ENCODE measurements around the gene DNAJA2.
A peak's percentile ranks its signal among the peaks of the same experiment; 100 is the strongest.

The DNAJA2 gene

DNA sequence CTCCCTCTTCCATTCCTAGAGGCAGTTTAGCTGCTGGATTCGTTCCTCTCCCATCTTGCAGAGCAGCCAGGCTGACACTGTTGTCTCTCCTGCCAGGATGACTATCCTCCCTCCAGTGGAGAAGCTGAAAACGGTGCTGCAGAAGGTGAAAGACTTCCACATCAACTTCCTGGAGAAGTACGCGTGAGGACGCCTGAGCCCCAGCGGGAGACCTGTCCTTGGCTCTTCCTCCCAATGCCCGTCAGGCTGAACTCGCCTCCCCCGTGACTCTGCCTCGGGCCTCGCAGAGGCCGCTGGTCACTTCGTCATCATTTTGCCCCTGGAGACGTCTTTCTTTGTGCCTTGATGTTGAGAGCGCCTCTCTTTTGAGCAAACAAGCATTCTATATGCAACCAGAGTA lies 44.7 kb downstream of the DNAJA2 start:
- no peak for DNase-seq (ENCODE audit: low read depth, low spot score)

DNA sequence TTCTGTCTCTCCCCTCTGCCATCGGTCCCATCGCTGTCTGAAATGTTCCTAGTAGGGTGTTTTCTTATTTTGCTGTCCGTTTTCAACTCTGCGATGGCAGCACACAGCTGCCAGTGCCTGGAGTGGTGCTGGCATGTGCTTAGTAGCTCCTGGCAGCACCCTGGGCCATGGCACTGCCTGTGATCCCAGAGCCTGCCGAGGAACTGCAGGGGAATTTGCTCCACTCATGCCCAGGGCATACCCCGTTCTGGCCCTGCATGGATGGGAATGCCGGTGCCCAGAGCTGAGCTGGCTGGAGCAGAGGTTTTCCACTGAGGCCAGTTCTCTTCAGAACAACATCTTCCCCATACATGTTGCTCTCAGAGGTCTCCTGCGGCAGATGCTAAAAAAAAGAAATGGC lies 46.2 kb downstream of the DNAJA2 start:
- no peak for DNase-seq (ENCODE audit: low read depth, low spot score)

DNA sequence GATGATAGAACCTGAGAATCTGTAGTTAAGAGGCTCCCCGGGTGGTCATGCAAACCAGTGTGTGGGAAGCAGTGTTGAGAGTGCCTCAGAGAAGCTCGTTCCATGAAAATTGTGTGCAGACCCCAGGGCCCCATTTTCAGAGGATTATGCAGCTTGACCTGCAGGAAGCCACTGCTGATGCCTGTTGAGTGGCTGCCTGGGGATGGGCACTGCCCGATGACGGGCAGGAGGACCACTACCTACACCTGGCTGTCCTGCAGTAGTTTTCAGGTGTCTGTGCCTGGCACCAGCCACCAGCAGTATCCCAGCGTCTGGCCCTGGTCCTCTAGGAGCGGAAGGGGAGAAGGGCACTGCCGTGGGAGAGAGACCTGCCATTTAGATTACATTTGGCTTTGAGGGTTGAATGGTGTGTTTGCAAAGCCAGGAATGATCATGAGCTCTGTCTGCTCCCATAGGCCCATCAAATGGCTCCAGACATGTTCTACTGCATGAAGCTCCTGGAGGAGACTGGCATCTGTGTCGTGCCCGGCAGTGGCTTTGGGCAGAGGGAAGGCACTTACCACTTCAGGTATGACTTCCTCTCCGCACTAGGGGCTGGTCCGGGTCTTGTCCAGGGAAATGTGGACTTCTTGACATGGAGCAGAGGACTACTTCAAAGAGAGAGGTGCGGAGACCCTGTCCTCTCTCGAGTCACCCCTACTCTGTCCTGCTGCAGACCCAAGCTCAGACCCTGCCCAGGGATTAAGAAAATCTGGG lies 46.8 kb downstream of the DNAJA2 start:
- DNase-seq (ENCODE audit: low read depth, low spot score) = no peak

DNA sequence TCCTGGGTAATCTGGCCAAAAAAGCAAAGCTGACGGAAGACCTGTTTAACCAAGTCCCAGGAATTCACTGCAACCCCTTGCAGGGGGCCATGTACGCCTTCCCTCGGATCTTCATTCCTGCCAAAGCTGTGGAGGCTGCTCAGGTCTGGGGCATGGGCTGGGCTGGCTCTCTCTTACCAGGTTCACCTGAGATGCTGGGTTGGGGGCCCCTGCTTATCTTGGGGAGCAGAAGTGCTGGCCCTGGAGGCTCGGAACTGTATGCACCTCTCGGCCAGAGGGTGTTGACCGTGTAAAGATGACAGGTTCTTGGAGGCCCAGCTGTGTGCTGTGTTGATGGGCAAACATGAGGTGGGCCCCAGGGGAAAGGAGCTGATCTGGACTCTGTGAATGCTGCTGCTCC lies 49.1 kb downstream of the DNAJA2 start:
- DNase-seq (ENCODE audit: low read depth, low spot score) = no peak

DNA sequence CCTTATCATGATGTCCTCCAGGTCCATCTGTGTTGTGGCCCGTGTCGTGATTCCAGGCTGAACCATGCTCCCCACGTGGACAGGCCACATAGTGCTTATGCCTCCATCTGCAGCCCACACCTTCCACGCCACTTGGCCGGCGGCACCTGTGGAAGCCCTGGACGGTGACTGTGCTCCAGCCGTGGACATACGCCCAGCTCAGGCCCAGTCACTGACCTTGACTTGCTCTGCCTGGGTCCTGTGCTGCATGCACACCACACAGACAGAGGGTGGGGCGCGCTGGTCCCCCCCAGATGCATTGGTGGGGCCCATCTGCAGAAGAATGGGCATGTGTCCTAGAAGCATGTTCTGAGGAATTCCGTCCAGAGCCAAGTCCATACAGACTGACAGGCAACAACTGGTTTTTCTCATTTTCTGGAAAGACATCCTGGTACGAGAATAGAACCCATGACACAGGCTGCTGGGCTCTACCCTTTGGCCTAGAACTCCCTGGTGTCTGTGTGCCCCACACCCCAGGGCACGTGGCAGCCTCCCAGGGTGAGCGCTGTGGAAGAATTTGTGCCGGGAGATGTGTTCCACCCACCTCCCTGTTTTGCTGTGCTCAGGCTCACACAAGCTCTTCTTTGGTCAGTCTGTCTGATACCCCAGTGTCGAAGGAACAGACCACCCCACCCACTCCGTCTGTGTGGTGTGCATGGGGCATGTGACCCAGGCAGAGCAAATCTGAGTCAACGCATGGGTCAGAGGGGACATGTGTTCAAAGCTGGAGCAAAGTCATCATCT lies 49.8 kb downstream of the DNAJA2 start:
- DNase-seq (ENCODE audit: low read depth, low spot score) = no peak

DNA sequence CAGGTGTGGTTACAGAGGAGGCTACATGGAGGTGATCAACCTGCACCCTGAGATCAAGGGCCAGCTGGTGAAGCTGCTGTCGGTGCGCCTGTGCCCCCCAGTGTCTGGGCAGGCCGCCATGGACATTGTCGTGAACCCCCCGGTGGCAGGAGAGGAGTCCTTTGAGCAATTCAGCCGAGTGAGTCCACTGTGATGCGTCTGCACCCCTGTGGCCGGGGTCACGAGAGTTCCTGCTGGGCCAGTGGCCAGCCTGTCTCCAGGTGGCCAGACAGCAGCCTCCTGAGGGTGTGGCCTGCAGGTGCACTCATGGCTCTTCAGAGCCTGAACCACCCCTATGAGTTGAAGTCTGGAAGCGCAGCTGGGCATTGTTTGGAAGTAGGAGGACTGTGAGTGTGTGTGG lies 51.2 kb downstream of the DNAJA2 start:
- no peak for DNase-seq (ENCODE audit: low read depth, low spot score)

DNA sequence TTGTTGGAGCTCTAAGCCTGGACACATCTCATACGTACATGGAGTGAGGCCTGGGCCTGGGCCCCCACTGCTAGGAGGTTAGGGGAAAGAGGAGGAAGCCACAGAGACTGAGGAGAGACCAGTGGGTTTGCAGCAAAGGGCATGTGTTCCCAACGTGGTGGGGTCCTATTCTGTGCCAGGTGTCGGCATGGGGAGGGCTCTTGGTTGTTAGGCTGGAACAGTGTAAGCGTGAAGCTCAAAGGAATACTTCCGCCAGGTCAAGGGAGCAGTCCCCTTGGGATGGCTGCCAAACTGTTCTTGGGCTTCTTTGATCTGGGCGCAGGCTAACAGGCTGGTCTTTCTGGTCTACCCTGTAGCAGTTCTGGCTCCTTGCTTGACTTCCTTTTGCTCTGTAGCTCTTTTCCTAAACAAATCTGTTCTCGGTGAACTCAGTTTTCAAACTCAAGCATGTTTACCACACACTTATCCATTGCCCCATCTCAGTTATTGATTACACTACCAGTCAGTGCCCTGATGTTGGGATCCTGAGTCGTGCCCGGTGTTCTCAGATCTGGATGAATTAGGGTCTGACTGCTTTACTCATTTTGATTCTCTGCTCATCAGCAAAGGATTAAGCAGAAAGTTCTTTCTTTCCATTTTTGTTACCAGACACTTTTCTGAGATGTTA lies 52.9 kb downstream of the DNAJA2 start:
- no peak for DNase-seq (ENCODE audit: low read depth, low spot score)

DNA sequence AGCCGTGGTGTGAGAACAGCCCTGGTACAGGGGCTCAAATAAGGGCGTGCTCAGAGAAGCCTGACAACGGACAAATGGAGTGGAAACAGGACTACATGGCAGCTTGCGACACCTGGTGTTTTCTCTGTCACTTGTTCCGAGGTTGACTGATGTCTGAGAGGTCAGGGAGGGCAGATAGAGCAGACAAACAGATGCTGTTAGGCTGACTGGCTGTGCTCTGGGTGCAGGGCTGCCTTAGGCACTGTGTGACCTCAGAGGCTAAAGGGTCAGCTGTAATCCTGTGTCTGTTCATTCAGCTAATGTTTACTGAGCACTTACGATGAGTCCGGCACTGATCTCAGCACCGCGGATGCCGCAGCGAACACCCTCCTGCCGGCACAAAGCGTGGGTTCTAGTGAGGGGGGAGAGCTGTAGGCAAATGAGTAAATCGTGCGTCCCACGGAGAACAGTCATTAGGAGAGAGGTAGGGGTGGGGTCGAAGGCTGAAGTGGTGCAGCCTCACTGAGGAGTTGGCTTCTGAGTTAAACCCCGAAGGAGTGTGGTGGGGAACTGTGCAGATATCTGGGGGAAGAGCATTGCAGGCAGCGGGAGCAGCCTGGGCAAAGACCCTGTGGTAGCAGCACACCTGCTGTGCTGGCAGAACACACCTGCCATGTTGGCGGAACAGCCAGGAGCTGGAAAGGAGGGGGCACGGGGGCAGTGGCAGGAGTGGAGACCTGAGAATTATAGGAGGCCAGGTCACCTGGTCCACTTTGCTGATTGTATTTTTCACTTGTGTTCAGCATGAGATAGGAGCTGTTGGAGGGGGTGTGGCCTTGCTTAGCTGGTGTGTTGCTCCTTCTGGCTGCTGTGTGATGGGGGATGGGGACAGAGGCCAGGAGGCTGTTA lies 54.3 kb downstream of the DNAJA2 start:
- DNase-seq (ENCODE audit: low read depth, low spot score) = no peak

DNA sequence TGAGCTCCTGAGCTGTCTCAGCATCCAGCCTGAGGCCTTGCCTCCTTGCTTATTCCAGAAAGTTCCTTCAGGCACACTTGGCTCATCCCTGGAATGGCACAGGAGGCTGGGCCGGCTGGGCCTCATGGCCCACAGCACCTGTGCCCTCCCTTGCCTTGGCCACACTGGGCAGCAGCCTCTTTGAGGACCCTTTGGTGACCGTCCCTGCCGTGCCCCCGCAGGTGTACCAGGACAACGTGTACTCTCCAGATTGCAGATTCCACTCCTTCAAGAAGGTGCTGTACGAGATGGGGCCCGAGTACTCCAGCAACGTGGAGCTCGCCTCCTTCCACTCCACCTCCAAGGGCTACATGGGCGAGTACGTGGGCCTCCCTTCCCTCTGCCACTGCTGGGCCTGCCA lies 55.1 kb downstream of the DNAJA2 start:
- DNase-seq (ENCODE audit: low read depth, low spot score) = no peak

DNA sequence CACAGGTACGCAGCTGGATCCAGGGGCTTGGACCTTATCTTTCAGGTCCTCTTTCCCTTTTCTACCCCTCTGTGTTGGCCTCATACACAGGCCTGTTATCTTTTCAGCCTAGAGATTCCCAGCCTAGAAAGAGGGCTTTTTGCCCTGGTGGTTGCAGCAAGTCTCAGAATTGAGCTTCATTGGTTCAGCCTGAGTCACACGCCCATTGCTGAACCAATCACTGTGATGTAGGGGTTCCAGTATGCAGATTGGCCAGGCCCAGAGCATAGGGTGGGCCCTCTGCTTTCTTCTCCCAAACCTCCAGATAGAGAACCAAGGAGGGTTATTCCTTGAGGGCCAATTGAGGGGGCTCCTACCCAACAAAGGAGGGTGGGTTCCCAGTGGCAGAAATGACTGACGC lies 56.5 kb downstream of the DNAJA2 start:
- no peak for DNase-seq (ENCODE audit: low read depth, low spot score)

DNA sequence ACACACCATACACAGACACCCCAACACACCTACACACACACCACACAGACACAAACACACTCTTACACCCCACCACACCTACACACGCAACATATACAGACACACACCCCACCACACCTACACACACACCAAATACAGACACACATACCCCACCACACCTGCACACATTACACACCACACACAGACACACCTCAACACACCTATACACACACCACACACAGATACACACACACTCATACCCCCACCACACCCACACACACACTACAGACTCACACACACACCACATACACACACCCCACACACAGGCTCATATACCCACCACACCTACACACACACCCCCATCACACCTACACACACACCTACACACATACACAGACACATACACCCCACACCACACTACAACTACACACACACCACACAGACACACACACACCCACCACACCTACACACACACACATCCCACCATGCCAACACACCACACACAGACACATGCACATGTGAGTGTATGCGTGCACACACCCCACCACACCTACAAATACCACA lies 57.9 kb downstream of the DNAJA2 start:
- DNase-seq (ENCODE audit: low read depth, low spot score) = no peak

DNA sequence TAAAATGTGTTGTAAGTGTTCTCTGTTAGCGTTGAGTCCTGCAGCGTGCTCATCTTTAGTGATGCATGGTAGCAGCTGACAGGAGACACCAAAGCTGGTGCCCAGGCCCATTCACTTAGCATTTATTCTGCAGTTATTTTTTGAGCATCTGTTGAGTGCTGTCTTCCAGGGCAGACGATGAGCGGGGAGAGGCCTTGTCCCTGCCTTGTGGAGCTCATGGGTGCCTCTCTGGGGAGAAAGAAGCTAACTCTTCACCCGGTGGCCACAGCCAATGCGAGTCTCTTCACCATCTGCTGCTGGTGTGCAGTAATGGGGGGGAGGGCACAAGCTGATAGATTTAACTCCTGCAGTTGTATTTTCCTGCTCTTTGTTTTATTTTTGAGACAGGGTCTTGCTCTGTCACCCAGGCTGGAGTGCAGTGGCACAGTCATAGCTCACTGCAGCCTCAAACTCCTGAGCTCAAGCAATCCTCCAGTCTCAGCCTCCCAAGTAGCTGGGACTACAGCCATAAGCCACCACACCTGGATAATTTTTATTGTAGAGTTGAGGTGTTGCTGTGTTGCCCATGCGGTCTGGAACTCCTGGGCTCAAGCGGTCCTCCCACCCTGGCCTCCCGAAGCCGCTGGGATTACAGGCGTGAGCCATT lies 58.8 kb downstream of the DNAJA2 start:
- DNase-seq (ENCODE audit: low read depth, low spot score) = no peak

DNA sequence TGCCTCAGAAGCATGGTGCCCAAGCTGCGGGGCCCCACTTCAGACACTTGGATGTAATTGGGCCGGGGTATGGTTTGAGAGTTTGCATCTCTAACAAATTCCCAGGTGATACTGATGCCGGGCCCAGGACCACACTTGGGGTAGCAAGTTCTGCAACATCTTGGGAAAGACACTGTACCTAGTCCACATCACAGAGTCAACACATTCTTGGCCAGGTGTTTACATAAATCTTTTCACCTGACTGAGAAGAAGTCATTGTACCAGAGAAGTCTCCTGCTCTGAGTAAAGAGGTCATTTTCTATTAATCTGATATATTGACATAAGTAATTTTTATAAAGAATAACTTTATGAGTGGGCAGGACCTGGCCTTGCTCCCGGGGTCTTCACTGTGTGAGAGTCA lies 61.8 kb downstream of the DNAJA2 start:
- no peak for DNase-seq (ENCODE audit: low read depth, low spot score)

DNA sequence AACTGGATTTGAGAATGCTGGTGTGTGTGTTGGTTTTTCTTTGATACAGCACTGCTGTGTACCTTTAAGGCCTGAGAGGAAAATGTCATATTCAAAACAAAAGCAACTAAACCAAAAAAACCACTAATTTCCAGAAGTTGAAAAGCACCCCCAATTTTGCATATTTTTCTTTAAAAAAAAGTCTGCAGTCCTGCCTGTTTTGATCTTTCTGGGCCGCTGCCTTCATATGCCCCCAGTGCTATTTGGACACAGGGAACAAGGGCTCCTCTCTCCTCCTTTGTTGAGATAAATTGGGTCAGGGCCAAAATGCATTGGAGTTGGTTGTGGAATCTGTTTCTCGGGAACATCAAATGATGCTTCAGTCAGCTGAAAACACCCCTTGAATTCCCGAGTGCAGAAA lies 62.4 kb downstream of the DNAJA2 start:
- no peak for DNase-seq (ENCODE audit: low read depth, low spot score)

DNA sequence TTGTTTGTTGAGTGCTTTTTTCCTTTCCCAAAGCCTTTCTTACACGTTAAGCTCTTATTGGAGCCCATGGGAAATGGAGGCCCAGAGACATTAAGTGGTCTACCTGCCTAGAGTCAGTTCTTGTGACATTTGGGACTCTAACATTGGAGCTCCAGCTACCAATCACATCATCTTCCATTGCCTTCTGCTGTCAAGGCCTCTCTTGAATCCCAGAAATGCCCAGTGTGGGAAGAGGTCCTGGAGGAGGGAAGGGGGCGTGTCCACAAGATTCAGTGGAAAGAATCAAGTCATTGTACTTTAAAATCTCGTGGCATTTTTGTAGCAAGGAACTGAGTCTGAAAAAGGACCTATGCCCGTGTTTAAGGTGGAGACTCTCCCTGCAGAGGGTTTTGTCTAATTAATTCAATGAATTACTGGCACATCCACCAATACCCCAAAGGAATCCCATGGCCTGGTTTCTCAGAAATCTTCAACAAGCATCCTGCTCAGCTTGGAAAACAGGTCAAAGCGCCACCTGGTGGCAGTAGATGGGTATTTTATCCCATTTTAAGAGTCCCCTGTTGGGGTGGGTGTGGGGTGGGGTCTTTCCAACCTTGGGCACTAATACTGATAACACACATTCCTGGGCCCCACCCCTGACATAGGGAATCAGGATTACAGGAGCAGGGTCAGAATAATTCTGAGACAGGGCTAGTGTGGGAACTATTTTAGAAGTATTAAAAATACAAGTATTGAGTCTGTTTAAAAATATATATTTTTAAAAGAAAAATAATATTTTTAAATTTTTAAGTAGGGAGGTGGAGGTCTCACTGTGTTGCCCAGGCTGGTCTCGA lies 64.7 kb downstream of the DNAJA2 start:
- DNase-seq (ENCODE audit: low read depth, low spot score) = peak; percentile 55

DNA sequence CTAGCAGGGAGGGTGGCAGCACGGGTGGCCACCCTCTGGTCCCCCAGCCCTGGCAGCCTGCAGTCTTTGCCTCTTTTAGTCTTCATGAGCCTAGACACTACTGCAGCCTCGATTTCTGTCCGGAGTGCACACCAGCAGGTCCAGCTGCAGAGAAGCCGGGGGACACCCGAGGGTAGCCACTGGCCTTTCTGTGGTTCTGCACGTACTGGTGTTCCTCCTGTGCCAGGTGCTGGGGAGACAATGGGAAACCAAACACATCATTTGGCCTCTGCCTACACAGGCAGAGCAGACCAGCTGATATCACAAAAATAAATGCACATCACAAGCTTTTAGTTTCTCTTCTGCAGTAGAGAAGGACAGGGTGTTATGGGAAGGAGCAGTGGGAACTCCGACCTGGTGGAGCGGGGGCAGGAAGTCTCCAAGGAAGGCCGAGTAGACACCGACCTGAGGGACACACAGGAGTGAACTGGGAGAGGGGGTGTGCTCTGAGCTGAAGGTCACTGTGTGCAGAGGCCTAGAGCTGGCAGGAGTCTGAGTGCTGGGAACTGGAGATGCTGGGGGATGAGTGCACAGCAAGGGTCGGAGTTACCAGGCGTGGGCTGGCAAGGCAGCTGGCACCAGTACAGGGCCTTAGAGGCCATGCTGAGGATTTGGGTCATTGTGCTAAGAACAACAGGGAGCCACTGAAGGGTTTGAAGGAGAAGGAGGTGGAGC lies 66.3 kb downstream of the DNAJA2 start:
- DNase-seq (ENCODE audit: low read depth, low spot score) = no peak

DNA sequence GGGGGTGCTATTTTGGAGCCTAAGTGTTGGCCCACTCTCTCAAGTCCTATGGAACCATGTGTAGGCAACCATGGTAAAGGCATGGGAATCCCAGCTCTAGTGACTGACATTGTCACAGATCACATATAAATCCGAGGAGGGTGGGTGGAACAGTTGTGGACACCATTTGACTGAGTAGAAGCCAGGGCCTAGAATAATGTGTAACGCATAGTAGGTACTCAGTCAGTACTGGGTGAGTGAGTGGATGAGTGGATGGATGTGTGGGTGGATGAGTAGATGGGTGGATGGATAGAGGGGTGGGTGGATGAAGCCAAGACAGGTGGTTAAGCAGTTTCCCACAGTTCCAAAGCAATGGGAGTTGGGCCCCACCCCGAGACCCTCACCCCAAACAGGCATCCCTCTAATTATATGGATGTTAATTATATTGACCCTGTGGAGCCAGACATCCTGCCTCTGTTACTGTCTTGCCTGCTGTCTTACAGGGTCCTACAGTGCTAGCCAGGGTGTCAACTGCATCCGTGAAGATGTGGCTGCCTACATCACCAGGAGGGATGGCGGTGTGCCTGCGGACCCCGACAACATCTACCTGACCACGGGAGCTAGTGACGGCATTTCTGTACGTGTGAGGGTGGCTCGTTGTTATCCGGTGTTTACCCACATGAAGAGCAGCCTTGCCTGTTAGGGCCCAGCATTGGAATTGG lies 67.0 kb downstream of the DNAJA2 start:
- DNase-seq (ENCODE audit: low read depth, low spot score) = no peak
